ENCODE measurements around the gene NUDCD3.

NUDCD3 gene

DNA sequence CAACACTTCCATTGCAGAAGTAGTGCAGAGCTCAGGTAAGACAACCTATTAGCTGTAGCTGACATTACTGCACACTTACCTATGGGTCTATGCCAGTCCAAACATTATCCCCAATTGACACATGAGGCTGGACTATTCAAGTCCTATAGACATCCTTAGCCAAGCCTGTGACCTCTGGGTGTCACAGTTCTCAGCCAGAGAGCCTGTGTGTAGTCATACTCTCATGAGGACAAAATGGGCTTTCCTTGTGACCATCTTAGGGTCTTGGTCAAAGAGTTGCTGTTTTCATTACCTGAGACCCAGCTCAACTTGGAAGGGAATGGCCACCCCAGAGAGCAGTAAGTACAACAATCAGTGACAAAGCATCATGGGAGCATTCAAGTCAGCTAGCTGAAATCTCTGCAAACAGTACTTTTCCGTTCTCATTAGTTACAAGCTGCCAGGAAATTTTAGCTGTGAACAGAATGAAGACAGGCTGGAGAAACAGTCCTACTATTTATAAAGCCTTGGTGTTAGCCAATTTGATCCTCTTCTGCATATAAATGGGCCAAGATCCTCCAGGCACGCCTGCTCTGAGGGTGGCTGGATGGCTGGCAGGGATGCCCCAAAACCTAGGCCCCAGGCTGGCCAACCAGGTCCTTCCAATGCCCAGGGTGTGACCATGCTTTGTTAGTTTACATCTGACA lies 44.3 kb downstream of the NUDCD3 start:
- no peak overlapping the region for H3K4me3 ChIP-seq (ENCODE audit: extremely low read depth, insufficient read depth, low read length, poor library complexity, severe bottlenecking)
- peaks cover 48% of the 10 kb centered on the region for H3K36me3 ChIP-seq (ENCODE audit: control insufficient read depth, insufficient read depth, low read length)
- WGBS, 2 experiments (ENCODE audit: insufficient coverage in 2 of 2), result 81 to 83% methylated on average over 2 of the region's 2 CpGs
- H3K27ac ChIP-seq (ENCODE audit: low read depth, low read length, severe bottlenecking), result no peak overlapping the region
- H3K9me3 ChIP-seq (ENCODE audit: control insufficient read depth, low read length), result no peaks in the 10 kb centered on the region
- H3K4me1 ChIP-seq (ENCODE audit: control insufficient read depth, insufficient read depth, low read length, poor library complexity, severe bottlenecking), result no peaks in the 10 kb centered on the region

DNA sequence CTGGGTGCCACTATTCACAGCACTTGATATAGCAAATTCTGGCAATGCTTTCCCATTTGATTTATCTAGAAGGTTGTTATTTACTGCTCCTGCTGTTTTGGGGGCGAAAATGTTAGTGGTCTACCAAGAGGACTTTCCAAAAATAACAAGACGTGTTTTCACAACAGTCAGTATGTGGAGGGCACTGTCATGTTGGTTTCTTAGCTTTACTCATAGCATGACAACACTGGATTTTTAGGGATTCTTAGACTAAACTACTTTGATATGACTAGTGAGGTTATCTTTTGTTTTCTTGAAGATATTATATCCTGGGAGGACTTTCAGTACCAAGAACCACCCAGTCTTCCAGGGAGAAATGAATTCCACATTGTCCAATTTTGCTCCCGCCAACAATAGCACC lies 49.4 kb downstream of the NUDCD3 start:
- no peaks in the 10 kb centered on the region for H3K9me3 ChIP-seq (ENCODE audit: control insufficient read depth, low read length)
- no peak overlapping the region for H3K4me3 ChIP-seq (ENCODE audit: extremely low read depth, insufficient read depth, low read length, poor library complexity, severe bottlenecking)
- H3K36me3 ChIP-seq (ENCODE audit: control insufficient read depth, insufficient read depth, low read length), result peaks cover 32% of the 10 kb centered on the region
- H3K4me1 ChIP-seq (ENCODE audit: control insufficient read depth, insufficient read depth, low read length, poor library complexity, severe bottlenecking), result peaks cover 2% of the 10 kb centered on the region
- WGBS, 2 experiments (ENCODE audit: insufficient coverage in 2 of 2), result 80 to 97% methylated on average over 1 to 3 of the region's 3 CpGs
- no peak overlapping the region for H3K27ac ChIP-seq (ENCODE audit: low read depth, low read length, severe bottlenecking)

DNA sequence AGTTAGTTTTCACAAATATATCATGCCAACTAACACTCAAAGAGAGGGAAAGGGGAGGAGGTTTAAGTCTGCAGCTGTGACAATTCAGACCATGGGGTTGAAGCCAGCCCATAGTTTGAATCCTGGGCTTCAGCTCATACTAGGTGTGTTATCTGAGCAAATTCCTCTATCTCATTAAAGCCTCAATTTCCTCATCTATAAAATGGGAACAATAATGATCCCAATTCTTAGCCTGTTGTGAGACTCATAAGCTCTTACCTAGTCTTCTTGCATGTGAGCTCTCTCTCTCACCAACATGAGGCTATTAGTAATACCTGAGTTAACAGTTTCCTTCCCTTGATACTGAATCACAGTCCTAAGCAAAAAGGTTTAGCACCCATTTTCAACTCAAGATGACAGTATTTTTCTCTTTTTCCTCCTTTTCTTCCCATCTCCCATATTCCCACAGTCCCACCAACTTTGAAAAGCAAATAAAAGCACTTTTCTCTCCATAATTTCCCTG lies 49.8 kb downstream of the NUDCD3 start:
- H3K4me3 ChIP-seq (ENCODE audit: extremely low read depth, insufficient read depth, low read length, poor library complexity, severe bottlenecking), result no peak overlapping the region
- H3K27ac ChIP-seq (ENCODE audit: low read depth, low read length, severe bottlenecking), result no peak overlapping the region
- H3K36me3 ChIP-seq (ENCODE audit: control insufficient read depth, insufficient read depth, low read length), result peaks cover 34% of the 10 kb centered on the region
- H3K4me1 ChIP-seq (ENCODE audit: control insufficient read depth, insufficient read depth, low read length, poor library complexity, severe bottlenecking), result peaks cover 2% of the 10 kb centered on the region
- no peaks in the 10 kb centered on the region for H3K9me3 ChIP-seq (ENCODE audit: control insufficient read depth, low read length)

DNA sequence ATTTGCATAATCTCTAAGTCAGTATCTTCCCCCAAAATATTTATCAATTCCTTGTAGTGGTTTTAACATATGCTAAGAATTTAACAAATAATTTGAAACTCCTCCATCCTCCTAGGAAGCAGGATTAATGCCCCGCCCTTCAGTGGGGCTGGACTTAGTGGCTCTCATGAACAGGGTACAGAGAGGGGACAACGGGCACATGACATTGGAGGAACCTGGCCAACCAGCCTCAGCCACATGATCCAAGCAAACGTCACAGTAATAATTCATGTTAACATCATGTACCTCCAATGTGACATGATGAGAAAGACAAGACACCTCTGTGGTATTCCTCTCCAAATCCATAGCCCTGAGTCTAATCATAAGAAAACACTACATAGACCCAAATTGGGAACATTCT lies 50.5 kb downstream of the NUDCD3 start:
- peaks cover 2% of the 10 kb centered on the region for H3K4me1 ChIP-seq (ENCODE audit: control insufficient read depth, insufficient read depth, low read length, poor library complexity, severe bottlenecking)
- H3K9me3 ChIP-seq (ENCODE audit: control insufficient read depth, low read length), result no peaks in the 10 kb centered on the region
- H3K27ac ChIP-seq (ENCODE audit: low read depth, low read length, severe bottlenecking), result no peak overlapping the region
- 100% methylated on average over 2 to 3 of the region's 3 CpGs for WGBS, 2 experiments (ENCODE audit: insufficient coverage in 2 of 2)
- H3K36me3 ChIP-seq (ENCODE audit: control insufficient read depth, insufficient read depth, low read length), result peaks cover 33% of the 10 kb centered on the region
- no peak overlapping the region for H3K4me3 ChIP-seq (ENCODE audit: extremely low read depth, insufficient read depth, low read length, poor library complexity, severe bottlenecking)

DNA sequence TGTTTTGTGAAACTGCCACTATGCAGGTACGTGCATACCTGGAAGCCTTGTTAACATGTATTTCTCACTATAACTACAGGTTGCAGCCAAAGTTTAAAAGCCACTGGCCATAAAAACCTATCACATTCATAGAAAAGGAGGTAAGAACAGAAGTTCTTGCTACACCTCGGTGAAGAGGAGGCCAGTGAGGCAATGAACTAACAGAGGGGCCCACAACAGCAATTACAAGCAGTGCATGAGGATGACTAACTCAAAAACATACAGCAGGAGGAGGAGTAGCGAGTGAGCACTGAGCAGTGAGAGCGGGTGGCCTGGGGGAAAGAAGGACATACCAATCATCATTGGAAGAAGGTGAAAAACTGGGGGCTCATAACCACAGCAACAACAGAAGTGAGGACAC lies 51.6 kb downstream of the NUDCD3 start:
- no peak overlapping the region for H3K27ac ChIP-seq (ENCODE audit: low read depth, low read length, severe bottlenecking)
- H3K4me1 ChIP-seq (ENCODE audit: control insufficient read depth, insufficient read depth, low read length, poor library complexity, severe bottlenecking), result peaks cover 2% of the 10 kb centered on the region
- H3K36me3 ChIP-seq (ENCODE audit: control insufficient read depth, insufficient read depth, low read length), result peaks cover 32% of the 10 kb centered on the region
- no peak overlapping the region for H3K4me3 ChIP-seq (ENCODE audit: extremely low read depth, insufficient read depth, low read length, poor library complexity, severe bottlenecking)
- WGBS, 2 experiments (ENCODE audit: insufficient coverage in 2 of 2), result 83 to 96% methylated on average over 1 to 4 of the region's 4 CpGs
- no peaks in the 10 kb centered on the region for H3K9me3 ChIP-seq (ENCODE audit: control insufficient read depth, low read length)

DNA sequence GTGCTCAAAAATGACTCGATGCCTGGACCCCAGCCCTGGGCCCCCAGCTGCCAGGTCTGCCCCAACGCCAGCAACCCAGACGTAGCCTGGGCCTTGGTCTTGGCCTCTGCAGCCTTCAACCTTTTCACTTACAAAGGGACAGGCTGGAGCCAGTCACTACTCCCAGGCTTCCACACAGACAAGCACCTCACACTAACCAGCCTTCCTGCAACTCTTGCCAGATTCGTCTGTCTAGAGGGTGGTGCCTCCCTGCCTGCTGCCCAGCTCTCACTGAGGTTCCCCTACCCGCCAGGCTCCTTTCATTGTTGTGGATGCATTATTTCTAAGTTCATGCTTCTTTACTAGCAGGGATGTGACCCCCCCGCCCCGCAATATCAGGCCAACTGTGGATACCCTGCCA lies 56.3 kb downstream of the NUDCD3 start:
- H3K4me1 ChIP-seq (ENCODE audit: control insufficient read depth, insufficient read depth, low read length, poor library complexity, severe bottlenecking), result peaks cover 5% of the 10 kb centered on the region
- H3K9me3 ChIP-seq (ENCODE audit: control insufficient read depth, low read length), result no peaks in the 10 kb centered on the region
- no peak overlapping the region for H3K4me3 ChIP-seq (ENCODE audit: extremely low read depth, insufficient read depth, low read length, poor library complexity, severe bottlenecking)
- WGBS, 2 experiments (ENCODE audit: insufficient coverage in 2 of 2), result 95 to 96% methylated on average over 6 to 7 of the region's 7 CpGs
- peaks cover 40% of the 10 kb centered on the region for H3K36me3 ChIP-seq (ENCODE audit: control insufficient read depth, insufficient read depth, low read length)
- H3K27ac ChIP-seq (ENCODE audit: low read depth, low read length, severe bottlenecking), result no peak overlapping the region

DNA sequence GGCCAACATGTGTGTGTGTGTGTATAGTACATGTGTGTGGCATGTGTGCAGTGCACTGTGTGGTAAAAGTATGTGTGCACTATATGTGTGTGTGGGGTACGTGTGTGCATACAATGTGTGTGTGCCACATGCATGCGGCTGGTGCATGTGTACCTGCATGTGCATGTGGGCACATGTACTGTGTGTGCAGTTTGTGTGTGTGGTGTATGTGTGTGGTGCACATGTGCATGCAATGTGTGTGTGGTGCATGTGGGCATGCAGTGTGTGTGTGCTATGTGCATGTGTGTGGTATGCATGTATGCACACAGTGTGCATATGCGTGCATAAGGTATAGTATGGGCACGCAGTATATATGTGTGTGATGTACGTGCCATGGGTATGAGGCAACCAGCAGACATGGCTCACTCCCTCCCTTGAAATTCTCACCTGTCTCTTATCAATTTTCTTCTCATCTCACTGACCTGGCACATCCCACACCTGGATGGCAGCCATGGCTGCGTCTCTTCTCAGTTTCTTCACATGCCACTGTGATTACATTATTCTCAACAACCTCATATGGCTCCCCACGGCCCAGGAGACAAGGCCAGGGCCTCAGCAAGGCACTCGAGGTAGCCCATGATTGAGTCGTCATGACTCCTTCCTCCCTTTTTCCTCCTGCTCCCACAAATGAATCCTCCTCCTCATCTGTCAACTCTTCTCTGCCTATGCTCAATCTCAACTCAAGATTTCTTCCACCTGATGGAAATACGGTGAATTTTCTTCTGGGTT lies 57.0 kb downstream of the NUDCD3 start:
- Histone ChIP-seq H3K4me1 (ENCODE audit: control insufficient read depth, insufficient read depth, low read length, poor library complexity, severe bottlenecking) (peaks cover 3% of the 10 kb centered on the region), H3K4me3 (ENCODE audit: extremely low read depth, insufficient read depth, low read length, poor library complexity, severe bottlenecking) (no peak overlapping the region), H3K9me3 (ENCODE audit: control insufficient read depth, low read length) (no peaks in the 10 kb centered on the region), H3K36me3 (ENCODE audit: control insufficient read depth, insufficient read depth, low read length) (peaks cover 33% of the 10 kb centered on the region), H3K27ac (ENCODE audit: low read depth, low read length, severe bottlenecking) (no peak overlapping the region)
- WGBS, 2 experiments (ENCODE audit: insufficient coverage in 2 of 2), result 91 to 95% methylated on average over 7 of the region's 10 CpGs

DNA sequence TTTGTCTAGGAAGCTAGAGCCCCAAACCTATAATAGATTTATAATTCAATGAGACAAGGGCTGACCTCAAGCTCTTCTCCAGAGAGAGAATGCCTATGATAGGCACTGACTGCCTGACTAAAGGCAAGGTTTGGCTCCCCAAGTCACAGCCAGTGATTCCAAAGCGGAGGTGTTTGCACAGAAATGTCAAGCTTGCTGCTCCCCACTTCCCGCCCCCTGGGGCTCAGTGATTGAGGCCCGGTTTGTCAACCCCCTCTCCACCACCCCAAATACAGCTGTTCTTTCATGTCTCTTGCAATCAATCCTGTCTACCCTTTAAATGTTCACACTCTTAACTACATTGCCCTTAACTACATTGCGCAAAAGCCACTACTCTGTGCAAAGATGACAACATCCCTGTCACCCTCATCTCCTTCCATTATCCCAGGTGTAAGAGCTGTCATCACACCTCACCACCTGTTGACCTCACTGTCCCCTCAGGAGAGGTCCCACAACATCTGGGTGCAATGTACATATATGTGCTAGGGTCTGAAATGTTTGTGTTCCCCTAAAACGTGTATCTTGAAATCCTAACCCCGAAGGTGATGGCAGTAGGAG lies 58.0 kb downstream of the NUDCD3 start:
- 93 to 95% methylated on average over 4 to 5 of the region's 6 CpGs for WGBS, 2 experiments (ENCODE audit: insufficient coverage in 2 of 2)
- H3K9me3 ChIP-seq (ENCODE audit: control insufficient read depth, low read length), result no peaks in the 10 kb centered on the region

DNA sequence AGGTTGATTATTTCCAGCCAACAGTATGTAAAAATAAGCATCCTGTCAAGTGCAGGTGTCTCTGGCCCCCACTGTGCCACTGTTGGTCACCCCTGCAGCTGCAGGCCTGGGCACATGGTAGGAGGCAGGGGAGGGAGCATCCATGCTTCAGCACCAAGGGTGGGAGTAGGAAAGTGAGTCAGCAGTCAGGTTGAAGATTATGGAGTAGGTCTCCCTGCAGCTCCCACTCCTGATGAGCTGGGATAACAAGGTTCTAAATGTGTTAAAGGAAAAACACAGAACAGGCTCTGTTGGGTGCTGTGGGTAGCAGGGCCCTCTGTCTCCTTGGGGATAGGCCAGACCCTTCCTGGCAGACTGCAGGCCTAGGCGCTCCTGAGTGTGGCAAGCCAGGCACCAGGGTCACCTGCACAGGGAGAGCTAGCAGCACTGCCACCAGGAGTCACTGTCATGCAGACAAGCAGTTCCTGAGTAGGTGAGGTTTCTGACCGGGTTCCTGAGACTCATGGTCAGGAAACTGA lies 59.3 kb downstream of the NUDCD3 start:
- Histone ChIP-seq H3K4me1 (ENCODE audit: control insufficient read depth, insufficient read depth, low read length, poor library complexity, severe bottlenecking) (peaks cover 3% of the 10 kb centered on the region), H3K9me3 (ENCODE audit: control insufficient read depth, low read length) (no peaks in the 10 kb centered on the region), H3K4me3 (ENCODE audit: extremely low read depth, insufficient read depth, low read length, poor library complexity, severe bottlenecking) (no peak overlapping the region), H3K27ac (ENCODE audit: low read depth, low read length, severe bottlenecking) (no peak overlapping the region), H3K36me3 (ENCODE audit: control insufficient read depth, insufficient read depth, low read length) (peaks cover 49% of the 10 kb centered on the region)
- WGBS, 2 experiments (ENCODE audit: insufficient coverage in 2 of 2), result 79 to 95% methylated on average over 2 of the region's 2 CpGs

More for the DNA sequence above, 58.0 kb downstream of the NUDCD3 start:
- H3K27ac ChIP-seq (ENCODE audit: low read depth, low read length, severe bottlenecking), result no peak overlapping the region
- peaks cover 3% of the 10 kb centered on the region for H3K4me1 ChIP-seq (ENCODE audit: control insufficient read depth, insufficient read depth, low read length, poor library complexity, severe bottlenecking)
- no peak overlapping the region for H3K4me3 ChIP-seq (ENCODE audit: extremely low read depth, insufficient read depth, low read length, poor library complexity, severe bottlenecking)
- H3K36me3 ChIP-seq (ENCODE audit: control insufficient read depth, insufficient read depth, low read length), result peaks cover 40% of the 10 kb centered on the region

DNA sequence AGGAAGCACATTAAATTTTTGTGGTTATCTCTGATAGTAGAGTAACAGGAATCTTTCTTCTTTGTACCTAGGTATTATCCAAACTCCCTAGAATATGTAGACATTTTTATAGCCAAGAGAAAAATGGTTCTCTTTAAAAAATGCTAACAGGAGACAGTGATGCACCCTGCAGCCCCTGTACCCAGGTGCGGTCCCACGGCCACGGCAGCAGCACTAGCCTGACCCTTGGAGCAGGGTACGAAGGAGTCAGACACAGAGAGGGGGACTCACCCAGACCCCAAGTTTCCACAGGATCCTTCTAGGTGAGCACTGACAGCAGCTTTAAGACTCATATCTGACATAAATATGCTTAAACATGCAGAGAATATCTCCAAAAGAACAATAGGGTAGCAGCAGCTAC lies 60.4 kb downstream of the NUDCD3 start:
- Histone ChIP-seq H3K27ac (ENCODE audit: low read depth, low read length, severe bottlenecking) (no peak overlapping the region), H3K9me3 (ENCODE audit: control insufficient read depth, low read length) (no peaks in the 10 kb centered on the region), H3K4me1 (ENCODE audit: control insufficient read depth, insufficient read depth, low read length, poor library complexity, severe bottlenecking) (peaks cover 3% of the 10 kb centered on the region), H3K36me3 (ENCODE audit: control insufficient read depth, insufficient read depth, low read length) (peaks cover 53% of the 10 kb centered on the region), H3K4me3 (ENCODE audit: extremely low read depth, insufficient read depth, low read length, poor library complexity, severe bottlenecking) (no peak overlapping the region)
- WGBS, 2 experiments (ENCODE audit: insufficient coverage in 2 of 2), result 98% methylated on average over 4 of the region's 4 CpGs; no CpG with 5 or more reads in 1 of the 2 experiments
